ENCODE data around the gene ATP6V0D1.

The ATP6V0D1 gene

GRCh38 chr16:67413978-67414911 lies 66.7 kb downstream of the ATP6V0D1 start:
- Histone ChIP-seq H3K27ac (ENCODE audit: low read length) (no peak overlapping the region), H3K4me3 (ENCODE audit: low read length) (no peak overlapping the region), H3K9ac (ENCODE audit: low read length) (no peak overlapping the region), H3K27me3 (ENCODE audit: low read depth, low read length) (no peaks in the 10 kb centered on the region), H3K4me1 (ENCODE audit: low read length) (peaks cover 17% of the 10 kb centered on the region), H3K36me3 (replicated peaks; ENCODE audit: low read depth, low read length) (no peaks in the 10 kb centered on the region), H4K20me1 (ENCODE audit: insufficient read depth, low read length) (no peaks in the 10 kb centered on the region), H2AFZ (ENCODE audit: low read depth, low read length) (no peak overlapping the region), H3K4me2 (ENCODE audit: low read length) (no peak overlapping the region), H3K79me2 (ENCODE audit: low read length) (peaks cover 4% of the 10 kb centered on the region; the same call in 1 of the 2 replicates), H3K9me3 (ENCODE audit: insufficient read depth, low read length) (no peaks in the 10 kb centered on the region)
- no peak for TF ChIP-seq EZH2phosphoT487 (IDR thresholded peaks at IDR 0.05; ENCODE audit: low read depth)
- TF ChIP-seq CTCF (IDR thresholded peaks at IDR 0.05; ENCODE audit: low read depth, low read length) = no peak

GRCh38 chr16:67412294-67412693 lies 68.7 kb downstream of the ATP6V0D1 start:
- no peak overlapping the region for H2AFZ ChIP-seq (ENCODE audit: low read depth, low read length)
- H4K20me1 ChIP-seq (ENCODE audit: insufficient read depth, low read length) = no peaks in the 10 kb centered on the region
- H3K4me1 ChIP-seq (ENCODE audit: low read length) = peaks cover 17% of the 10 kb centered on the region
- no peaks in the 10 kb centered on the region for H3K27me3 ChIP-seq (ENCODE audit: low read depth, low read length)
- TF ChIP-seq EZH2phosphoT487 (IDR thresholded peaks at IDR 0.05; ENCODE audit: low read depth) (no peak), CTCF (IDR thresholded peaks at IDR 0.05; ENCODE audit: low read depth, low read length) (no peak)
- H3K36me3 ChIP-seq (replicated peaks; ENCODE audit: low read depth, low read length) = no peaks in the 10 kb centered on the region
- no peak overlapping the region for H3K27ac ChIP-seq (ENCODE audit: low read length)
- no peak overlapping the region for H3K4me3 ChIP-seq (ENCODE audit: low read length)
- no peaks in the 10 kb centered on the region for H3K9me3 ChIP-seq (ENCODE audit: insufficient read depth, low read length)
- H3K4me2 ChIP-seq (ENCODE audit: low read length) = no peak overlapping the region
- H3K9ac ChIP-seq (ENCODE audit: low read length) = no peak overlapping the region
- peaks cover 4% of the 10 kb centered on the region; the same call in 1 of the 2 replicates for H3K79me2 ChIP-seq (ENCODE audit: low read length)

- H3K79me2 ChIP-seq (ENCODE audit: low read length) = peaks cover 4% of the 10 kb centered on the region; the same call in 1 of the 2 replicates
- H3K27ac ChIP-seq (ENCODE audit: low read length) = no peak overlapping the region
- H2AFZ ChIP-seq (ENCODE audit: low read depth, low read length) = no peak overlapping the region
- H3K36me3 ChIP-seq (replicated peaks; ENCODE audit: low read depth, low read length) = no peaks in the 10 kb centered on the region
- H3K9ac ChIP-seq (ENCODE audit: low read length) = no peak overlapping the region
- H3K27me3 ChIP-seq (ENCODE audit: low read depth, low read length) = no peaks in the 10 kb centered on the region
- TF ChIP-seq CTCF (IDR thresholded peaks at IDR 0.05; ENCODE audit: low read depth, low read length) = no peak
- no peak for TF ChIP-seq EZH2phosphoT487 (IDR thresholded peaks at IDR 0.05; ENCODE audit: low read depth)
- H4K20me1 ChIP-seq (ENCODE audit: insufficient read depth, low read length) = no peaks in the 10 kb centered on the region
- H3K4me3 ChIP-seq (ENCODE audit: low read length) = no peak overlapping the region
- H3K4me2 ChIP-seq (ENCODE audit: low read length) = no peak overlapping the region
- H3K4me1 ChIP-seq (ENCODE audit: low read length) = peaks cover 14% of the 10 kb centered on the region
- no peaks in the 10 kb centered on the region for H3K9me3 ChIP-seq (ENCODE audit: insufficient read depth, low read length)
Observed at GRCh38 chr16:67411339-67411738, 69.6 kb downstream of the ATP6V0D1 start.

GRCh38 chr16:67409631-67410030 lies 71.3 kb downstream of the ATP6V0D1 start:
- H3K36me3 ChIP-seq (replicated peaks; ENCODE audit: low read depth, low read length) = no peaks in the 10 kb centered on the region
- TF ChIP-seq CTCF (IDR thresholded peaks at IDR 0.05; ENCODE audit: low read depth, low read length) = no peak
- no peak for TF ChIP-seq EZH2phosphoT487 (IDR thresholded peaks at IDR 0.05; ENCODE audit: low read depth)
- no peaks in the 10 kb centered on the region for H3K27me3 ChIP-seq (ENCODE audit: low read depth, low read length)
- no peaks in the 10 kb centered on the region for H3K9me3 ChIP-seq (ENCODE audit: insufficient read depth, low read length)
- no peak overlapping the region for H3K4me3 ChIP-seq (ENCODE audit: low read length)
- H3K4me2 ChIP-seq (ENCODE audit: low read length) = no peak overlapping the region
- H3K9ac ChIP-seq (ENCODE audit: low read length) = no peak overlapping the region
- H4K20me1 ChIP-seq (ENCODE audit: insufficient read depth, low read length) = no peaks in the 10 kb centered on the region
- H3K4me1 ChIP-seq (ENCODE audit: low read length) = peaks cover 10% of the 10 kb centered on the region
- no peak overlapping the region for H3K27ac ChIP-seq (ENCODE audit: low read length)
- no peaks in the 10 kb centered on the region for H3K79me2 ChIP-seq (ENCODE audit: low read length)
- H2AFZ ChIP-seq (ENCODE audit: low read depth, low read length) = no peak overlapping the region

Measured in OCI-LY3 (cell line).